DMS79 treated with DMSO at 0.1 percent for 48 hours (cell line): Measurements from ENCODE around the gene SUCLA2.
"Not testable (repeated sequence)": the region's sequence is repeated elsewhere in the genome, so short reads cannot be mapped to it uniquely, and the experiment has no call there.

Source experiments
- DNase-seq: peaks from one replicate; lab custom pipeline; 2025; lab: John Stamatoyannopoulos, UW

The SUCLA2 gene

DNA sequence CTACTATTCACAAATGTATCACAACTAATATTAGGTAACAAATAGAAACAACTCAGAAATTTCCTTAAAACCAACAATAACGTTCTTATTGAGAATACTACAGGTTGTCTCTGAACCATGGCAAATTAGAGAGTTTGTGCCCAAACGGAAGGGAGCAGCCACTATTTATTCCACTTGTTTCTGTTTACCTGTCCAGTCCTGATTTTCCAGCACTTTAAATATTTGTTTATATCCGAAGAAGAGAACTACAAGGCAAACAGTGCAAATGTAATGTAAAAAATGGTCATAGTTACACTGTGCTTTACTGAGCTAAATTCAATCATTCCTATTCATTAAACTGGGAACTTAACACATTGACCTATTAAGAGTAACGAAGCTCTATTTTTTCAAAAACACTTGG, 9.2 kb downstream of the SUCLA2 start:
- no peak for DNase-seq

DNA sequence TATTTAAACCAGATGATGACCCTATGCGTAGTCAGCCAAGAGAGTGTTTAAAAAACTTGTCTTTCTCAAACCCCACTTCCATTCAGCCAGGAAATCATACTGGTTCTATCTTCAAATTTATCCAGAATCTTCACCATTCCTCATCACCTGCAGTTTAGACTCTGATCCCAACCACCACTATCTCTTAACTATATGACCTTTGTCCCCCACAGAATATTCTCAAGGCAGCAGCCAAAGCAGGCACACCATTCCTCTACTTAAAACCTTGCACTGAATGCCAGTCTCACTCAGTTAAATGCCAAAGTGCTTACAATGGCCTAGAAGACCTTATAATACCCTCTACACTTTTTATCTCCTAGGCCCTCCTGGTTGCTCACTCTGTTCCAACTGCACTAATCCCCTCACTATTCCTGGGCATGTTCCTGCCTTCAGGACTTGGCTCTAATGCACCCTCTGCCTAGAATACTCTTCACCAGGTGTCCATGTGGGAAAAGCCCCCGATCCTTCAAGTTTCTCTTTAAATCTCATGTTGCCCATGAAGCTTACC, 10.1 kb downstream of the SUCLA2 start:
- no peak for DNase-seq

DNA sequence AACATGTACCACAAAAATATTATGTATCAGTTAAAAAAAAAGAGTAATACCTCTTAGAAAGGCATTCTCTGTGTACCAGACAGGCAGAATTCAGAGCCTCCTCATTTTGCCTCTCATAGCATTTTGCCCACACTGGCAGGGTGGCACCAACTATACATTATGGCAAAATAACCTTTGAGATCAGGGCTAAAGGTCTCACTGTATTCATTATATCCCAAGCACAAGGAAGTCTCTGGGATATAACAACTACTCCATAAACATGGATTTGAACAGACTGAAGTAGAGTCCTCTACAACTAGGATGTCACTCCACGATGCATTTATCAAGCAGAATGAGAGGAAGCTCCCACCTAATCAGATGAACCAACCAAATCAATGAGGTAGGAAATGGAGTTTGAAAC, 10.6 kb downstream of the SUCLA2 start:
- DNase-seq, result no peak

DNA sequence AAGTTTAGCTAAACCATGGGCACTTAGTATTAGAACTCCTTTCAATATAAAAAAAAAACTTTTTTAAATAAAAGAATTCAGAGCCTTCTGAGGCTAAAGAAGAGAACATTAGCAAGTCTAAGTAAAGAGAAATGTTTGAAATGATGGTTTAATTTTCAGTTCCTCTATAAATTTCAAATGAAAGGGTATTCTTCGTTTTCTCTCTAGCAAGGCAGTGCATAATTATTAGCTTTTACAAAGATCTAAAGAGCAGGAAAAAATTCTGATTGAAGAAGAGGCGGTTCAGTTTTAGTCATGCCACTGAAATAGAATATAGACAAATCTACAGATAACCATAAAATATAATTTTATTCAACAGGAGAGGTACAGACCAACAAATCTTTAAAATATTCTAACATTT, 18.0 kb downstream of the SUCLA2 start:
- DNase-seq, result no peak

DNA sequence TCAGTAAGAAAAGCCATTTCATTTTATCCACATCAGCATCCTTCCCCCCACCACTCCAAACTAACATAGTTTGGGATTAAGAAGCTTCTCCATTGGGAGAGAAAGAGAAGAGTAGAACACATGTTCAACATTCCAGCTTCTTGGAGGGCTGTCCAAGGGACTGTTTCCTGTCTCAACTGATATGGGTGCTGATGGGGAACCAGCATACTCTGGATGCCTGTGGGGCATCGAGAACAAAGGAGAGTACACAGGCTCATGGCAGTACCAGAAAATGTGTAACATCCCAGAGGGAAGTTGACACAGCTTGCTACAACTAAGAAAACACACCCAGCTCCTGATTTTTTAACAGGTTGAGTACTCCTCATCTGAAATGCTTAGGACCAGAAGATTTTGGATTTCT, 24.7 kb downstream of the SUCLA2 start:
- DNase-seq, result no peak

DNA sequence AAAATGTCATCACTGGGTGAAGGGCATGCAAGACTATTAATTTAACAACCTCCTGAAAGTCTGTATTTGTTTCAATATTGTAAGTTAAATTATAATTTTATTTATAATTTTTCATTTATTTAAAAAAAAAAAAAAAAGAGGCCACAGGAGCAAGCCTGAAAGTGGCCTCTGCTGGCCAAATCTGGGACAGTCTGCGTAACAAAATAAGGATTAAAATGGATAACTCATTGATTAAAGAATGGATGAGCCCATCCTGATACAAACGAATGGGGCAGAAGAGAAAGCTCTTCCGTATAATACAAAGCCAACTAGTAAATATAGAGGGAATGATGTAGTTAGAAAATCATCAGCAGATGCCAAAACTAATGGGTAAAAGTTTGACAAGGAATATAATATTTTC, 36.2 kb downstream of the SUCLA2 start:
- no peak for DNase-seq

DNA sequence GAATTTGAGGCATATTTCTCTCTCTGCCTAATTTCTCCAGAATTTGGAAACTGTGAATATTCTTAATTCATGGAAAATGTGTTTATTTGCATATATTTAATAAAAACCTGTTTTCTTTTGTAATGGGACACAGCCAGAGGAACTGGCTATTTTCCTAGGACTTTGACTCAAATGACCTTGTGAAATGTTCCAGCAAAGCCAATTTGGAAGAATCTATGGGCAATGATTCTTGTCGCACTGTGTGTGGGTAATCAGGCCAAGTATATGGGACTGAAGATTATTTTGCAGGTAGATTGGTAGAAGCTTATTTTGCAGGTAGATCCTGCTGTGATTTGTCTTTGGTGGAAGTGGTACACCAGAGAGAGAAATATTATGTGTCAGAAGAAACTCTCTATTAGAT, 38.8 kb downstream of the SUCLA2 start:
- no peak for DNase-seq

DNA sequence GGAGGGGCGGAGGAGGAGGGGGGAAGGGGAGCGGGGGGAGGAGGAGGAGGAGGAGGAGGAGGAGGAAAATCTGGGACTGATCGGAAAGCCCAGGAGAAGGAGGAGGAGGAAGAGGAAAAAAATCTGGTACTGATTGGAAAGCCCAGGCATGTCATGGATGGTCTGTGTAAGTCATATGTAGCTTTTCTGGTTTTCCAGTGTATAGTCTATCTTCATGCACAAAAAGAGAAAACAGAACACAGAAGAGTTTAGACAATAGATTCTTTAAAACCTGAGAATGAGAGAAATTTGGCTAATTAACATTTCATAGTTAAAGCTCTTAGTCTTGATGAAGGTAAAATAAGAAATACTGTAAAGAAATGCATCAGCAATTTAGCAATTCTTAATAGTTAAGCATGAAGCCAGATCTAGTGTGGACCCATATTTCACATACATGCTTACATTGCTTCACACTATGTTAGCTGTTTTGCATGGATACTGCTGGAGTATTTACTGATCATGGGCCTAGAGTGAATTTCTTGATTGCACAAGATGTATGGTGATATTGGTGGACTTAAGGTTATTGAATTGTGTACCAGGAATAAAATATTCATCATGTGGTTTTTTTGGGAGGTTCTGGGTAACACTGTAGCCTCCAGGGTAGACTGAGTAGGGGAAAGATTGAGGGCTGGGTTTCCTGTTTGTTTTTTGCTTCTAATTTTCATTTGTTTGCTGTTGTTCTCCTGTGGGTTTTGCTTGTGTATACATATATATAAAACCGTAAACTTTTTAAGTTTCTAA, 41.4 kb downstream of the SUCLA2 start:
- DNase-seq, result peak; percentile 0

DNA sequence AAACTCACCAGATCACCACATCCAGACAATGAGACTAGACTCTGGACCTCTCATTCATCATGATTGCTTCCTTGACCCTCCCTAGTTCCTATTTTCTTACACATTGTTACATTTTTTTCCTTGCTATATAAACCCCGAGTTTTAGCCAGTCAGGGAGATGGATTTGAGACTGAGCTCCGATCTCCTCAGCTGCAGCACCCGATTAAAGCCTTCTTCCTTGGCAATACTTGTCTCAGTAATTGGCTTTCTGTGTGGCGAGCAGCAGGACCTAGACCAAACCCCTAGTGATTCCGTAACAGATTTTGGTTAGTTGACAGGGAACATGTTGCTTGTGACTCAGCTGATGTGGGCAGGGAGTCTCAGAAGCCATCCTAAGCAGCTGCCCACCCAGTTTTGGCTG, 44.0 kb downstream of the SUCLA2 start:
- no peak for DNase-seq

DNA sequence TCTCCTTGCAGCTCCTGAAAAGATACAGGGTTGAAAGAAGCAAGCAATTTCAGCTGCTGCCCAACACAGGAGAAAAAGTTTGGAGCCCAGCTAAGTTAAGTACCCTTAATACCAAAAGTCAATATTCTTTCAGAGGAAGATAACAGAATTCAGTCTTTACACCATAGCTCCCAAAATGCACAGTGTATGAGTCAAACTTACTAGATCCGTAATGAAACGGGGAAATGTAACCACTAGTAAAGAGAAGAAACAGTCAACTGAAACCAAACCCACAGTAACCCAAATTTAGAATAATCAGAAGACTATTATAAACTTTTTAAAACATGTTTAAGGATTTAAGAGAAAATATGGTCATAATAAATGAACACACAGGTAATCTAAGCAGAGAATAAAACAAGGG, 45.2 kb downstream of the SUCLA2 start:
- no peak for DNase-seq

DNA sequence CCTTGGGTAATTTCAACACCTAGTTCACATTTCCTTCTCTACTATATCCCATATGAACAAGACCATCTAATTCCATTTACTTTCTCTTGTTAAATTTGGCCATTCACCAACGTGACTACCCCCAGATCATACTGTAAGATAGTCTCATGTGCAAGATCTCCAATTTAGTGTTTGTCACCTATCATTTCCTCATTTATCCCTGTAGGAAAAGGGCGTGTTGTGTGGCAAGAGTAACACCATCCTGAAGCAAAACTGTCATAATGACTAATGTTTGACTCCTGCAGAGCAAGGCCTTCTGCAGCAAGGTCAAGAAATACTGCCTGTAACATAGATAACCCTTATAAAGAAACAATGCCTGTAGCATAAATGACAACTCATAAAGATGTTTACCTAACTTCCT, 51.3 kb downstream of the SUCLA2 start:
- DNase-seq, result no peak

DNA sequence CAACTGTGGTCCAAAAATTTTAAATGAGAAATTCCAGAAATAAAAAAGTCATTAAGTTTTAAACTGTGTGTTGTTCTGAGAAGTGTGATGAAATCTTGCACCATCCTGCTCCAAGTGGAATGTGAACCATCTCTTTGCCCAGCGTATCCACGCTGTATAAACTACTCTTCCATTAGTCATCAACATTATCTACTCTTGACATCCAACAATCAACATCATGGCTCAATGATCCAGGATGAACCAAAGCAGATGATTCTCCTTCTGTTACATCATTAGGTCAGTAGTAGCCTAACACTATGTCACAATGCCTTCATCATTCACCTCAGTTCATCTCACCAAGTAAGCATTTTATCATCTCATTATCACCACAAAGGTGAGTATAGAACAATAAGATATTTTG, 55.3 kb downstream of the SUCLA2 start:
- DNase-seq, result no peak

DNA sequence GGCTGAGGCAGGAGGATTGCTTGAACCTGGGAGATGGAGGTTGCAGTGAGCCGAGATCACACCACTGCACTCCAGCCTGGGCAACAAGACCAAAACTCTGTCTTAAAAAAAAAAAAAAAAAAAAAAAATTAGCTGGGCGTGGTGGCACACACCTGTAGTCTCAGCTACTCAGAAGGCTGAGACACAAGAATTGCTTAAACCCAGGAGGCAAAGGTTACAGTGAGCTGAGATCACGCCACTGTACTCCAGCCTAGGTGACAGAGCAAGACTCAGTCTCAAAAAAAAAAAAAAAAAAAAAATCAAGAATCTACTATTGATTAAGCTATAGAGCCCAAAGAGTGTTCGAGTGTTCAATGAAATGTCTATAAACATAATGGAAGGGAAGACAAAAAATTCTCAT, 55.9 kb downstream of the SUCLA2 start:
- not testable (repeated sequence) for DNase-seq

DNA sequence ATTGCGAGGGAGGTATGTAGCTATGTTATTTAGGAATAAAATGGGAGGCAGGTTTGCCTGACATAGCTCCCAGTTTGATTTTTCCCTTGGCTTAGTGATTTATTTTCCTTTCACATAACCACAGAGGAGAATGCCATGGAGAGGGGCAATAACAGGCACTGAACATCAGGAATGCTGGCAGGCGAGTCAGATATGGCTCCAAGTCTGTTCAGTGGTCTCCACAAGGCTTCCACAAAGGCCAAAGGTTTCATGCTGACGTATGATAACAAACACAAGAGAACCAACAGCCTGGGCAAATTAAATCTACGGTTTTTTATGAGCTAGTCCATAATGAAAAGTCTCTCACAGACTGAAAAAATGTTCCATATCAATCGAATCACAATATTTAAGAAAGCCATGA, 66.7 kb downstream of the SUCLA2 start:
- no peak for DNase-seq

DNA sequence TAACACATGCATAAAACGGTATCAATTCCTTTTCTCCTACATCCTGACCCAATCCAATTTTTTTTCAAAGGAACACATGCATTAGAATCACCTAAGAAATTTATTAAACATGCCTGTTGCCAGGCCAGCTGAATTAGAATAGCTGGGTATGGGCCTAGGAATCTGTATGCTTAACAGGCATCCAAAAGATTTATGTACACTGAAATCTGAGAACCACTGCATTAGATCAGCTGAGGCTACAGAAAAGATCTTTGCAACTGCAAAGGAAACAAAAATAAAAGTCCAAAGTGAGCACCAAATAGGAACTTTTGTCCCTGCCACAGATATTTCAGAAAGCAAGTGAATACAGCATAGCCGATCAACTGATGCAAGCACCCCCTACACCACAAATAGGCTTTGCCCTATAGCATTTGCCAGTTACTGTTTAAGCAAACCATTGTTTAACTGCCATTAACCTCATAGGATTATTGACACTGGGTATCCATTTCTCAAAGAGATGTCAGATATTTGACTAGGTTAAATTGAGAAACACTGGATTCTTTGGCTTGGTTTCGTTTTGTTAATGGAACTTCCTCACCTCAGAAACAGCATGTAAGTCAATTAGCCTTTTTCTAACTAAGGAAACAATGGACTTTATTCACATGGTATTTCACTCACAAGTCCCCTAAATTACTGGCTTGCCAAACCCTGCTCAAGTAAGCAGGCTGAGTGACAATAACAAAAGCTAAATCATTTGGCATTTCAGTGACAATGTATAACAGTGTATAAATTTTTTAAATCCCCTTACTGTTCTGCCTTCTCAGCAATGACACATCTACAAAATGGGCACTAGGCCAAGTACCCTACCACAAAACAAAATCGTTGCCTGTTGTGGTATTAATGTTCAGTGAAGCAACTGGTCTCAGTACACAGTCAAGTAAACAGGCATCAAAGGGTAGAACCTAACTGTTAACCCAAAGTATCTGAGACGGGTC, 67.8 kb downstream of the SUCLA2 start:
- DNase-seq, result peak; percentile 1

DNA sequence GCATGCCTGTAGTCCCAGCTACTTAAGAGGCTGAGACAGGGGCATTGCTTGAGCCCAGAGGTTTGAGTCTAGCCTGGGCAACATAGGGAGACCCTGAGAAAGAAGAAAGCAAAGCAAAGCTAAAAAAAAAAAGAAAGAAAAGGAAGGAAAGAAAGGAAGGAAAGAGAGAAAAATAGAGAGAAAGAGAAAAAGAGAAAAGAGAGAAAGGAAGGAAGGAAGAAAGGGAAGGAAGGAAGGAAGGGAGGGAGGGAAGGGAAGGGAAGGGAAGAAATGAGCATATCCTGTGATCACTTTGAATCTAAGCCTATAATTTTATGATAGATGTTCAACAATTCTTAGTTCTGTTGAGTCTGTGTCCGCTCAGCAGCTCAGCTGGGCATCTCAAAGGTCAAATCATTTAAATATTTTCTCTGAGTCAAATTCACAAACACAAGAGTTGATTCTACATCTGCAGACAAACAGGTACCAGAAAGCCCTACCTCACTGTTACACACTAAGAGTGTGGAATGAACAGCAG, 70.4 kb downstream of the SUCLA2 start:
- DNase-seq, result no peak

DNA sequence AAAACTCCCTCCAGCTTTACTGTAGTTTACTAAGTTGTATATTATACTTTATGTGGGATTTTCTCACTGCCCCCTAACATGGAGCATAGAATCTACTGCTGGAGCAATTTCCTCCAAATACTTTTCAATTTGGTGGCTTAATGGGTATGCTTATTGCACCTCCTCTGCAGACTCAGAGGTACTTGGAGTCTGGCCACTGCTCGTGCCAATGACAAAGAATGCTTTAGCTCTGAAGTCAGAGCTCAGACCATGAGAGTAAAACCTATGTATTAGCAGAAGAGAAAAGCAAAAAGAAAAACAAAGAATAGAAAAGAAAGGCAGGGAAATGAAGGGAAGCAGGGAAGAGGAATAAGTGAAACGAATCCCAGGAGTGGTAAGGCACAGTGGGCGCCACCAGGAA, 71.9 kb downstream of the SUCLA2 start:
- DNase-seq, result no peak

DNA sequence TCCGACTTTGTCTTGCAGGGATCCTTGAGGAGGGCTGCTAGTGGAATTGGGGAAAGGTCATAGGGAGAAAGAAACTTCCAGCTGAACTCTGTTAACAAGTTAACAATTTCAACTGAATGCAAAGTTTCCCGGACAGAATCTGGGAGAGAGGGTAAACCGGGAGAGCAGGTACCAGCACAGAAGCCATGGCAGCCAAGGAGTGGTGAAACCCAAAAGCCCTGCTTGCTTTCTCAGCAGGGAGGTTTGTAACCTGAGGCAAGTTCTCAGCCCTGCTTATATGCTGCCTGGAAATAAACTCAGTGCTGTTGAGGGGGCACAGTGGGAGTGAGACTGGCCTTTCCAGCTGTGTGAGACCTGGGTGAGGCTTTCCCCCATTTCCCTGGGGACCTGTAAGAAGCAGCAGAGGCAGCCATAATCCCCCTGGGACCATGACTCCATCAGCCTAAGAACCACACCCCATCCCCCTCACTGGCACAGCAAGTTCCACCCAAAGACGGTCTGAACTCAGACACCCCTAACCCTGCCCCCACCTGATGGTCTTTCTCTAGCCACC, 84.0 kb downstream of the SUCLA2 start:
- no peak for DNase-seq

DNA sequence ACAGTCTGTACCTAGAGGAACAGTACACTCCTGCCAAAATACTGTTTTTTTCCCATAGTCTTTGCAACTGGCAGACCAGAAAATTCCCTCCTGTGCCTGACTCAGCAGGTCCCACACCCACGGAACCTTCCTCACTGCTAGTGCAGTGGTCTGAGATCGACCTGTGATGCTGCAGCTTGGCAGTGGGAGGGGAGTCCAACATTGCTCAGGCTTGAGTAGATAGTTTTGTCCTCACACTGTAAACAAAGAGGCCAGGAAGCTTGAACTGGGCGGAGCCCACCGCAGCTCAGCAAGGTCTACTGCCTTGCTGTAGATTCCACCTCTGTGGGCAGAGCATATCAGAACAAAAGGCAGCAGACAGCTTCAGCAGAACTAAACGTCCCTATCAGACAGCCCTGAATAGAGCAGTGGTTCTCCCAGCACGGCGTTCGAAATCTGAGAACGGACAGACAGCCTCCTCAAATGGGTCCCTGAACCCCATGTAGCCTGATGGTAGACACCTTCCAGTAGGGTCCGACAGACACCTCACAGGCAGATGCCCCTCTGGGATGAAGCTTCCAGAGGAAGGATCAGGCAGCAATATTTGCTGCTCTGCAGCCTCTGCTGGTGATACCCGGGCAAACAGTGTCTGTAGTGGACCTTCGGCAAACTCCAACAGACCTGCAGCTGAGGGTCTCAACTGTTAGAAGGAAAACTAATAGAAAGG, 92.7 kb downstream of the SUCLA2 start:
- DNase-seq, result no peak

DNA sequence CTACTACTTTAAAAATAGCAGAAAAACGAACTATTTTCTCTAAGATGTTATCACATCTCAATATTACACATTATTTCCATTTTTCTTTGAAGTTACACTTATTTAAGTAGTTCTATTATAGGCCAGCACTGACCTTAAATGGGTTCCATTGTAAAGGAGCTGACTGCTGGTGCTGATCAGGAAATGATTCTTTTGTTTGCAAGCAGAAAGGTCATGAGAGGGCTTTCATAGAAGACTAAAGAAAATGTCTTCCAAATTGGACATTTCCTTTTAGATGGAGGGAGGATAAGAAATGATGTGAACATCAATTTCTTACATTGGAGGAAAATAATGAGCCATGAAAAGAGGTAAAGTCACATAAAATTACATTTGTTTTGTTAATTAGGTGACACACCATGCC, 96.2 kb downstream of the SUCLA2 start:
- no peak for DNase-seq

DNA sequence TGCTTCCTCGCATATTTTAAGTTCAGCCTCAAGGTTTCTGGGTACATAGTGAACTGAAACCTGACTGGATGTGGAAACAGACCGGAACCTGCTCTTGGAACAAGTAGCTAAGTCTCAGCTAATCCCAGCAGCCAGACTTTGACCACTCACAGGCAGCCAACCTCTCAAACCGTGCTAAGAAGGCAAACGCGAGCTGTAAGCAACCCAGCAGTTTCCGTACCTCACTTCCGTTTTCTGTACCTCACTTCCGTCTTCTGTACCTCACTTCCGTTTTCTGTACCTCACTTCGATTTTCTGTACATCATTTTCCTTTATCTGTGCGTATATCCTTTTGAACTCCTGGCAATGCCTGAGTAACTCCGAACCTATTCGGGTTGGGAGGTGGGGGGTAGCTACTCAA, 96.8 kb downstream of the SUCLA2 start:
- DNase-seq, result peak; percentile 46

DNA sequence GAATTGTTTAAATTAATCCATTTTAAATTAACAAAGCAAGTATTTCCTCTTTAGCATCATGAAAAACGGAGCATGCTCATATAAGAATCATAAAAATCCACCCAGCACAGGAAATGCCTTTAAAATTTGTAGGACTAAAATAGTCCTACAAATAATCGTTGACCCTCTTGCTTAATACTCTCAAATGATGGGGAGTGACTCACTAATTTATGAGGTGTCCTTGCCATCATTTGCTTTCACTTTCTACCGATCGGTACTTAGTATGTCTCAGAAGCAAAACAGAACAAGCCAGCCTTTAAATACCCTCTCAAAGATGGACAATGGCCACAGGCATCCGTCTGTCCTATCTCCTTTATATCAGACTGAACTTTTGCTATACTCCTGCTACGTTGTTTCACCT, 97.2 kb downstream of the SUCLA2 start:
- DNase-seq, result no peak
